NCI-H748 treated with DMSO at 0.1 percent for 48 hours (cell line): ENCODE measurements around the gene LRMDA.
"Not testable (repeated sequence)": the region's sequence is repeated elsewhere in the genome, so short reads cannot be mapped to it uniquely, and the experiment has no call there.

ENCODE experiments used
- DNase-seq: peaks from one replicate; lab custom pipeline; 2025; lab: John Stamatoyannopoulos, UW

The LRMDA gene

DNA sequence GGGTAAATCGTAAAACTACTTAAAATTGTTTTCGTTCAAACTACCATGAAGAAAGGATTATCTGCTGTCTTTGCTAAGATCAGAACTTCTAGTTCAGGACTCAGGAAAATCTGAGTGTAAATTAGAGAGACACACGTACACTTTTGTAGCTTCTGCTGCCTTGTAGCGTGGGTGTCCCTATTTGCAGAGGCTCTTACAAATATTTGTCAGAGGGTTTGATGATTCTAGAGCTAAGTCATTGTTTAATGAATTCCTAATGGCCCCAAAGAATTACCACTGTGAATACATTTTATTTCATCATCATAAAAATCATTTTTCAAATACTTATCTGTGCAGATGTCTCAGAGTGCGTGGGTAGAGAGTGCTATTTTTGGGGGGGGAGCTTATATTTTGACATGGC is 314.9 kb downstream of the LRMDA start:
- DNase-seq, result no peak

DNA sequence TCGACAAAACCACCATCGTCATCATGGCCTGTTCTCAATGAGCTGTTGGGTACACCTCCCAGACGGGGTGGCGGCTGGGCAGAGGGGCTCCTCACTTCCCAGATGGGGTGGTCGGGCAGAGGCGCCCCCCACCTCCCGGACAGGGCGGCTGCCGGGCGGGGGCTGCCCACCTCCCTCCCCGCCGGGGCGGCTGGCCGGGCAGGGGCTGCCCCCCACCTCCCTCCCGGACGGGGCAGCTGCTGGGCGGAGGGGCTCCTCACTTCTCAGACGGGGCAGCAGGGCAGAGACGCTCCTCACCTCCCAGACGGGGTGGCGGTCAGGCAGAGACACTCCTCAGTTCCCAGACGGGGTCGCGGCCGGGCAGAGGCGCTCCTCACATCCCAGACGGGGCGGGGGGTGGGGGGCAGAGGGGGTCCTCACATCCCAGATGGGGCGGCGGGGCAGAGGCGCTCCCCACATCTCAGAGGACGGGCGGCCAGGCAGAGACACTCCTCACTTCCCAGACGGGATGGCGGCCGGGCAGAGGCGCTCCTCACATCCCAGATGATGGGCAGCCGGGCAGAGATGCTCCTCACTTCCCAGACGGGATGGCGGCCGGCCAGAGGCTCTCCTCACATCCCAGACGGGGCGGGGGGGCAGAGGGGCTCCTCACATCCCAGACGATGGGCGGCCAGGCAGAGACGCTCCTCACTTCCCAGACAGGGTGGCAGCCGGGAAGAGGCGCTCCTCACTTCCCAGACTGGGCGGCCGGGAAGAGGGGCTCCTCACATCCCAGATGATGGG is 318.9 kb downstream of the LRMDA start:
- not testable (repeated sequence) for DNase-seq

DNA sequence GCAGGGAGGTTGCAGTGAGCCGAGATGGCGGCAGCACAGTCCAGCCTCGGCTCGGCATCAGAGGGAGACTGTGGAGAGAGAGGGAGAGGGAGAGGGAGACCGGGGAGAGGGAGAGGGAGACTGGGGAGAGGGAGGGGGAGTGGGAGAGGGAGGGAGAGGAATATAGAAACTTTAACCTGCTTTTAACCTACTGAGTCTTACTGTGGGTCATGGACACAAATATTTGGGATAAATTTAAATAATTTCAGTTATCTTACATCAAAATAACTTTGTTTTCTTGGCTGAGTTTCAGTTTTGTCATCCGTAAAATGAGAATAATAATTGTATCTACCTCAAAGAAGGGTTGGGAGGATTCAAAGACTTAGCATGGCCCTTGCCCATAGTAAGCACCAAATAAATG is 319.8 kb downstream of the LRMDA start:
- DNase-seq, result no peak

DNA sequence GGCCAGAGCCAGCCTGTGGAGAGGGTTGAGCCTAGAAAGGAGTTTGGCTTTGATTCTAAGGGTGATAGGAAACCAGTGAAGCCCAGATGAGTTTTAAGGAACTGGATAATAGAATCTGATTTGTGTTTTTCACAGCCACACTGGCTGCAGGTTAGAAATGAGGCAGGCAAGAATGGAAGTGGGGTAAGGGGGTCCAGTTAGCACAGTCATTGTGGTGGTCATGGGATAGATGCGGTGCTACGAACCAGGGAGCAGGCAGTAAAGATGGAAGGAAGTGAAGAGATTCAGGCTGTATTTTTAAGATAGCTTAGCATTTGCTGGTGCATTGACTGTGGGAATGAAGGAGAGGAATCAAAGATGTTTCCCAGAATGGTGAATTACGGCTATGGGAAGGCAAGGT is 322.2 kb downstream of the LRMDA start:
- DNase-seq, result no peak

DNA sequence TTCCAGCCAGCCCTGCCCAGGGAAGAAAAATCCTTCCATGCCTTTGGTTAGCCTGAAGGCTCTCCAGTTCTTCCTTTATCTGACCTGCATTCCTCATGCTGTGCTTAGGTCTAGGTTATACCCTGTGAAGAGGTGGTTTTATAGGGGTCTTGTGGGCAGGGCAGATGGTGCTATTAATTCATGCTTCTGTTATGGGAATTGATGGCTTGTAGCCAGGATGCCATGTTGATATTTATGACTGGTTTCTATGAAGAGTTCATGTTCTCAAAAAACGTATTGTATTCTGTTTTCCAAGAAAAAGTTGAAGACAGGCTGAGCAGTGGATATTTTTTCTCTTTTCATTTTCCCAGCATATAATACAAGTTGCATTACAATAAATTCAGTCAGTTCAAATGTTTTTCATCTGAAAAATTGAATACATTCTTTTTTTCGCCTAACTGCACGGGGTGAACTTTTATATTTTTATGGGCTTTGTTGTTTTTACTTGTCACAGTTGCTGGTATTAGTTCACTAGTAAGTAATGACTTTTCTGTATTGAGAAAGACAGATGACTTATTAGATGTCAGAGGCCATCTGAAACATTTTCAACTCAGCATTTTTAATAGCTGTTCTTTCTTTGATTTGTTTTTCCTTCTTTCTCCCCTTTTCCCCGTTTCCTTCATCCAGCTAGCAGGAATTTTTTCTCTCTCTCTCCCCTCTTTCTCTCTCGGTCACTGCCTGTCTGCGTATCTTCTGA is 322.8 kb downstream of the LRMDA start:
- DNase-seq, result no peak

DNA sequence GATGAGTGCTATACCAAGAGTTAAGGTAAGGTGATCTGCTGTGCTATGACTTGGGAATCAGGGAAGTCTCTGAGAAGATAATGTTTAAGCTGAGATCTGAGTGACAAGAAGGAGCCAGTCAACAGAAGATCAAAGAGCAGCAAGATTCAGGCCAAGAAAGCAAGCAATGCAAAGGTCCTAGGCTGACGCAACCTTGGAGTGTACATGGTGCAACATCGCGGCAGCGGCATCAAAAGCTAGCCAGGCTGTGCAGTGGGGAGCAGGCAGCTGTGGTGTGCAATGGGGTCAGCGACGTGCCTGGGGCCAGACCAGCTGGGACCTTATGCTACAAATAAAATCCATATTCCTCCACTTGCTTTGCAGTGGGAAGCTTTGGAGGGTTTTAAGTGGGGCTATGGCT is 324.1 kb downstream of the LRMDA start:
- DNase-seq, result no peak

DNA sequence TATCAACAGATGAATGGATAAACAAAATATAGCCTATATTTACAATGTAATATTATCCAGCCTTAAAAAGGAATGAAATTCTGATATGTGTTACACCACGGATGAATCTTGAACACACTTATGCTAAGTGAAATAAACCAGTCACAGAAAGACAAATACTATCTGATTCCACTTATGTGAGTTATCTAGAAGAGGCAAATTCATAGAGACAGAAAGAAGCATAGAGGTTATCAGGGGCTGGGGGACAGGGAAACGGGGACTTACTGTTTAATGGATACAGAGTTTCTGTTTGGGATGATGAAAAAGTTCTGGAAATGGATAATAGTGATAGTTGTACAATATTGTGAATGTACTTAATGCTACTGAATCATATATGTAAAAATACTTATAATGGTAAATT is 329.9 kb downstream of the LRMDA start:
- DNase-seq, result no peak

DNA sequence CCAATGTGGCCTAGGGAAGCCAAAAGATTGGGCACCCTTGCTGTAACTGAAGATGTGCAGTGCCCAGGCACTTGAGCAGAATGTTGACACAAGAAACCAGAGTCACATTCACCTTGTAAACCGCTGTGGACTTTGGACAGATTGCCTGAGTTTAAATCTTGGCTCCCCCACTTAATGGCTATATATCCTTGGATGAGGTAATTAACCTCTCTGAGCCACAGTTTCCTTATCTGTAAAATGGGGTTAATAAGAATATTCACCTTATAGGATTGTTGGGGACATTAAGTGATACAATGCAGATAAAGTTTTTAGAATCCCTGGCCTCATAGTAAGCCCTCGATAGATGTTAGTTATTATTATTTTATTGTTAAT is 331.0 kb downstream of the LRMDA start:
- no peak for DNase-seq

DNA sequence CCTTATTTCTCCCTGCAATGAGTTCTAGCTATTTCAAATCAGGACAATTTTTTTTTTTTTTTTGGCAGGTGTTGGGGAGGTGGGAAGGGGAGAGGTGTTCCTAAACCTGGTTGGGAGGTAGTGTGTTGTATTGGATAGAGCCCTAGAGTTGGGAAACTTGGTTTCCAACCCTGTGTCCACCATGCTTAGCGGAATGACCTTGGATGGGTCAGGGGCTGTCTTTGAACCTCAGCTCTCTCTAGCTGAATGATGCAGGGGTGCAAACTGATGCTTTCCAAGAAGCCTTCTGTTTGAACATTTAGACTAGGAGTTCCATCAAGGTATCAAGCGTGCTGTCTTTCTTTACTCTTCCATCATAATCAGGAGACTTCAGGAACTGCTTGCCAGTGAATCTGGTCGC is 332.2 kb downstream of the LRMDA start:
- DNase-seq, result no peak

DNA sequence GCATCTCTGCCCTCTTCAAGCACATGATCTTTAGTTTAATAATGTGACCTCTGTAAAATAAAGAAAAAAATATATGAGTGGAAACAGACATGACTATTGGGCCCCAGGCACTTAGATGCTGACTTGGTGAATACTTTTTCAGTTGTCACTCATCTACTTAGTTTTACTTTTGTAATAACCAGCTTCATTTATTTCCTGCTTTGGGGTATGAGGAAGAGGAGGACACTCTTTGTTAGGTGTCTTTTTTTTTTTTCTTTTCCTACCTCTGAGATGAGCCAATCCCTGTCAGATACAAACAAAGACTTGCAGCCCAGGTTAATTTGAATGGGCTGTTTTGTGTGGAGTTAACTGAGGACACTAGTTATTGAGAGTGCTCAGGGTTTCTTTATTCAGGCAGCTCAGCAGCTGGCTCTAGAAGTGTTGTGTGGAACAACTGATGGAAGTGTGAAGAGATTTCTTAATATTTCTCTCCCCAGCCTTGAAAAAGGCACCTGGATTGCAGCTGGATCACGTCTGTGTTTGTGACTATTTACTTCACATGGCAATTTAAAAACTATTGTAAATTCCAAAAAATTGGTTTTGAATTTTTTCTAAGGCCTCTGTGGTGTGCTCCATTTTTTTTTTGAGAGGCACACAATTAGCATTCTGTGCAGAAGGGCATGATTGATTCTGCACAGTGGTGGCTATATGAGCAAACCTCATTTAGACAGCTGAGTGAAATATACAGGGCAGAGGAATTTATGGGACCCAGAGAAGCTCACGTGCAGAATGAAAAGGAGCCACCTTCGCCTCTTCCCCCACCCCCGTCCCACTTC is 333.8 kb downstream of the LRMDA start:
- DNase-seq, result no peak

DNA sequence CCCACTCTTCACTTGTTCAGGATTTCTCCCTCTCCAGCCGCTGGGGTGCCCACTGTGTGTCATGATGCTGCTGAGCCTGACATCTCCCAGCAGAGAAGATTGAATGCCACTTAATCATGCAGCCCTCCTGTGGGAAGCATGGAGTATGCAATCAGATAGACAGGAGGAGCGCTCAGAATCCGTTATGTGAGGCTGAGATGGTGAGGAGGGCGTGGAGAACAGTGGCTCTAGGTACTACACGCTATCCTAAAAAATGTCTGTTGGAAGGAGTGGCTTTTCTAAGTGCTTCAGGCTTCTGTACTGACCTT is 334.3 kb downstream of the LRMDA start:
- no peak for DNase-seq

DNA sequence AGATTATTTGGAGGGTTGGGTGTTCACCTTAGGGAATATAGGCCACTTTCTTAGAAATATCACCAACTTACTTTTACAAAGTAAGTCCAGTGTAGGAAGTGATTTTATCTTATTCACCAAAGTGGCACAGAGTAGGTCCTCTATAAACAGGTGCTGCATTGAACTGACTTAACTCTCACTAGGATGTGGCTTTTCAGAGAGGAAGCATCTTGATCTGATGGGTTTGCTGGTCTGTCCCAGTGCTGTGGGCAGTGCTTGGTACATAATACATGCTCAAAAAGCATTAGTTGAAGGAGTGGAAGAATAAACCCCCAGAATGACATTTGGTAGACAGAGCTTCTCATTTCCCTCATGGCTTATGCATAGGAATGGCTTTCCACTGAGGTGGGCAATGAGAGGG is 334.7 kb downstream of the LRMDA start:
- DNase-seq, result no peak

DNA sequence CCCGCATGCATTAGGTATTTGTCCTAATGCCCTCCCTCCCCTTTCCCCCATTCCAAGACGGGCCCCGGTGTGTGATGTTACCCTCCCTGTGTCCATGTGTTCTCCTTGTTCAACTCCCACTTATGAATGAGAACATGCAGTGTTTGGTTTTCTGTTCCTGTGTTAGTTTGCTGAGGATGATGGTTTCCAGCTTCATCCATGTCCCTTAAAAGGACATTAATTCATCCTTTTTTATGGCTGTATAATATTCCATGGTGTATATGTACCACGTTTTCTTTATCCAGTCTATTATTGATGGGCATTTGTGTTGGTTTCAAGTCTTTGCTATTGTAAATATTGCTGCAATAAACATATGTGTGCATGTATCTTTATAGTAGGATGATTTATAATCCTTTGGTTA is 335.3 kb downstream of the LRMDA start:
- not testable (repeated sequence) for DNase-seq

DNA sequence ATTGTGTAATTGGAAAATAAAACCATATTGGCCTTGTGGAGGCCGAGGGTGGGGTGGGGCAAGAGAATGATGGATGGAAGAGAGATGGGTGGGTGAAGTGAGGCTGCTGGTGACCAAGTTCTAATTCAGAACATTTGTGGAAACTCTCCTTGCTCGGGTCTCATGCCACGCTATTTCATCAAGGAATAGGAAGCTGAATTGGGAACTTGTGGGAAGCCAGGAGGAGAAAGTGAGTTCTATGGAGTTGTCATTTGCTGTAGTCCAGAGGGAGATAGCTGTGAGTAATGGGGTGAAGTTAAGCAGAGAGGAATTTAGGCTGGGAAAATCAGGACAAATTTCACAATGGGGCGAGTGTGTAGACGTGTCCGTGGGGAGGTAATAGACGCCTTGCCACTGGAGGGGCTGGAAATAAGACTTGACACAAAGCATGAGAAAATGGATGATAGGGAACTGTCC is 339.2 kb downstream of the LRMDA start:
- DNase-seq, result no peak

DNA sequence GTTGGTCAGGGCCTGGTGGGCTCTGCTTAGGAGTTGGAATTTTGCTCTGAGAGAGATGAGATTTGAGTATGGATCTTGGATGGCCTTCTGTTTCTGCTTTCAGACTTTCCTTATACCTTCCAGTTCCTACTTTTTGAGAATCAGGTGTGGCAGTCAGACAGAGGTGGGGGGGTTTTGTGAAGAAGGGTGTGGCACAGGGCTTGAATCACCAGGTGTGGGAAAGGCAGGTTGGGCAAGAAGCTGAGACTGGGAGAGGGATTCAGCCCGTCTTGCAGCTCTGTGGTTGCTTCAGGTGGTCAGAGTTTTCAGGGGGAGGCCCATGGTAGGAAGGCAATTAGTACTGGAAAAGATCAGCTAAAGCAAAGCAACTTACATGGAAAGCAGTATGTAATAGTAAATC is 340.2 kb downstream of the LRMDA start:
- no peak for DNase-seq

DNA sequence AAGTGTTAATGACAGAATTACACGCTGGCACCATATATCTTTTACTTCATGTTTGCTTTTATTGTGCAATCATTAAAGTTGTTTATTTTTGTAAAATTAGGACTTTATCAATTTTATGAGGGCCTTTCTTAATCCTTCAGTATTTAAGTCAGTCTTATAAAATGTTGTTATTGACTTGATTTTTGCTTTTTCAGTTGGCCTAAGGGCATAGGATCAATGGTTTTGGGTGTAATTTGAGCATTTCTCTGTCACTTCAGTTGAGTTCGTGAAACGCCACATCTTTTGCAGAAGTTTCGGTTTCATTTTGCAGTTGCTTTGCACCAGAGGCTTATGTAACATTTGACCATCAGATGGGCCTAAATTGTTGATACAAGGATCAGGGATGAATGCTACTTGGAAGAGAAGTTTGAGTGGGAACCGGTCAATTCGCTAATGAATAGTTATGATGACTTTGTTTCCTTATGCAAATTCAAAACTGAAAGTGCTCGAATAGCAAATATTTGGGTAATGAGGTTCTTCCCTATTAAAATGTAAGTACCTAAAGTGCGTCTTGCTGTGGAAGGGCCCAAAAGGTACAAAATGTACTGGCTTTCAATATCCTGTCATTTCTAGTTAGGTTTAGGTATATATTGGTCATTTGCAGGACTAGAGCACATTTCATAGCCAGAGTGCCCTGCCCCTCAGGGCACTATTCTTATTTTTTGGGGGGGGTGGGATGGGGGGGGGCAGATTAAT is 340.9 kb downstream of the LRMDA start:
- DNase-seq, result no peak

DNA sequence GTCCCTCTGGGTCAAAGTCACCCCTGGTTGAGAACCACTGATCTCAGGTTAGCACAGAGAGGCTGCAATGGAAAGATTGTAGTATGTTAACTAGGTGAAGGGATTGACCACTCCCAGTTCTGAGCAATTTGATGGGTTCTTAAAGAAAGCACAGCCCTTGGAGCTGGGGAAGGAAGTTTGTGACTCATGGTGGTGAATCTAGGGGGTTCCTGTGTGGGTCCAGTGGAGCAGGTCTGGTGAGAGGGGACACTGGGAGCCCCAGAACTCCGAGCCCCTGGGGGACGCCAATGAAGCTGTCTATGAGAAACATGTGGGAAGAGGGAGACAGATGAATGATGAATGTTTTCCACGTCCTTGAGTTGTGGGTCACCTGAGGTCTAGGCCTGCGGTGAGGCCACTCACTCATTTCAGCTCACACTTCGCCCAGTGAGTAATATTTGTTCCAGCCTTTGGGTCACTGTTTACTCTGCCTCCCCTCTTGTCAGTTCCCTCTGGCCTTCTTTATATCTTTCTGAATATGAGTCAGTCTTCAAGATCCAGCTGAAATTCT is 341.9 kb downstream of the LRMDA start:
- no peak for DNase-seq

DNA sequence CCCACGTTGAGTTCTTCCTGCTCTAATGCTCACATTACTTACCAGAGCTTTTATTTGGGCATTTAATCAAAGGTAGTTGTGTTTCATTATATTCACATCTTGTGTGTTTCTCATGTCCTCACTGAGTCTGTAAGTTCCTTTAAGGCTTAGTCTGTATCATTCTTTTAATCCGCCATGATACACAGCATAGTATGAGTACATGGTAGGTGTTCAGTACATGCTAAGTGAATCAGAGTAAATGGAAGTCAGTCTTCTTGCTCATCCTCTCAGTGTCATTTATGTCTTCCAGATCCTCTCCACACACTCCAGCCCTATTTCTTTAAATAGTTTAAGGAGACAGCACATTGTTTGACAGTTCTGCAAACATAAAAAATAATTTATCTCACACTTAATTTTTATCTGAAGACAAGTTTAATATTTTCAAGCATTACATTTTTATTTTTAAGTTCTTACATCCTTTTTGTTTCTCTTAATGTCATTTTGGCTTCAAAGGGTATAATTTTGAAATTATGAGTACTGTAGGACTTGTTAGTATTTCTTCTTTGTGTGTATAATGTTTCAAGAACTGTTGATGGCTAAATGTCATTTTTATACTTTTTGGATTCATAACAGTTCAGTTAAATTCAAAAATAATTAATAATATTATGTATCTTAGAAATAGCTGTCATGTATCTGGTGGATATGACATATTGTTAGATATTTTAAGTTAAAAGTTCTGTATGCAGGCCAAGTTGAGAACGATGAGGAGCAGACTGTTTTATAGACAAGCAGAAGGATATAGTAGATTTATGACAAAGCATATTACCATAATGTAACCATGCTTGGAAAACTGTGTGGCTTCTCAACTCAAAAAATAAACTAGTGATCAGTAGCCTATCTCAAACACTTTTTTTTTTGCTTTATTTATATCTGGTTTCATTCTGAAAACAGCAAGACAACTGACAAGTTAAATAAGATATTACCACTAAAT is 342.7 kb downstream of the LRMDA start:
- no peak for DNase-seq

DNA sequence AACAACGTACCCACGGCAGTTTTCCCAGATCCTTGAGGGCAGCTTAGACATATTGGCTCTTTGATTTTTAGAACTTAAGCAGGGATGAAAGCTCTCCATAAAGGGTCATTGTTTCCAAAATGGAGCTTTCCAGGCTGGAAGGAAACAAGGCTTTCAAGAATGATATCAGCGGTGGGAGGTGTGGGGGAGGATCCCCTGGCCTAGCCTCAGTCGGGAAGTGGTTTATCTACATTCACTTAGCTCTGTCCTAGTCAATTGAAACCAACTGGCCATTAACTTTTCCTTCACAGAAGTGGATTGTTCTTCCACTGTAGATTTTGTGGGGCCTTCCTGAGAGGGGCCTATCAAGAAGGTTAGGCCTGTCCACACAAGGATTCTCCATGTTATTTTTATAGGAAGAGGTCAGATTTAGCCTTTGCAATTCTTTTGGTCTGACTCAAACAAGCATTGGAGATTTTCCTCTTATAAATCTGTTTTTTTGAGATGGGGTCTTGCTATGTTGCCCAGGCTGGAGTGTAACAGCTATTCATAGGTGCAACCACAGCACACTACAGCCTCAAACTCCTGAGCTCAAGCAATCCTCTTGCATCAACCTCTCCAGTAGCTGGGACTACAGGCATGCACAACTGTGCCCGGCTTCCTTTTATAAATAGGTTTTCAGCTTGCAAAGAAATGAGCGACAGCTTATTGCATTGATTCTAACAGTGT is 343.5 kb downstream of the LRMDA start:
- DNase-seq, result no peak
